Measurements from ENCODE around the gene TMEM184A. TPM values are rescaled to one million over a fixed set of nuclear protein-coding genes. Genes with fewer than 3 reads are reported as not detected.

Gene TMEM184A
- polyA plus RNA-seq, 1 donor from 2014 or later = 0.08 TPM

DNA sequence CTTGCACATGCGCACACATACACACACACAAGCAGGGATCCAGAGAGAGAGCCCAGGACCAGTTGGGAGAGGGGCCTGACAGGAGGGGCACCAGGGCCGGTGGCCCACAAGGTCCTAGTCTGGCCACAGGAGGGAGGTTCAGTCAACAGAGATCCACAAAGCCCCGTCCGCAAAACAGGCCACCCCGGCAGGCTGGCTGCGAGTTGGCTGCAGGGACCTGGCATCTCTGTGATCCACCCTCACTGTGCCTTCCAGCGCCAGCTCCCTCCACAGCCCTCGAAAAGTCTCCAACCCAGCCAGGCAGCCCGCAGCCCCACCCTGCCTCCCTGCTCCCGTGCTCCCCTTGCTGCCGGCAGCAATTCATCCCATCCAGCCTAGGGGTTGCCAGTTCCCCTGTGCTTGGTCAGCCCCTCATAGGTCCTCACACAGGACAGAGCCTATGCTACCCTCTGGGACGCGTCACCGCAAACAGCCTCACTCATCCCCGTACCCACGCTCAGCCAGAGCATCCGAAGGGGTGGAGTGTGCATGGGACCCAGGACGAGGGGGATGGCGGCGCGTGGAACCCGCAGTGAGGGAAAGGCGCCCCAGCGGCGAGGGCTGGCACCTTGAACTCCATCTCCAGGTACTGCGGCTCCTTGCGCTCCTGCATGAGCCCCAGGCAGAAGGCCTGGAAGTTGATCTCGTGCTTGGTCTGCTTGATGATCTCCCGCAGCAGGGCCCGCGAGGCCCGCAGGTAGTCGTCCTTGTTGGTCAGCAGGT, 59.3 kb downstream of the TMEM184A start:
- H3K36me3 Mint-ChIP-seq = peaks cover 5% of the 10 kb centered on the region
- no peaks in the 10 kb centered on the region for H3K27me3 Mint-ChIP-seq
- peaks cover 0 to 5% (median under 1%) of the 10 kb centered on the region in 3 donors for H3K4me1 Mint-ChIP-seq
- no peaks in the 10 kb centered on the region for H3K9me3 Mint-ChIP-seq
- no peak overlapping the region for H3K27ac Mint-ChIP-seq
- H3K4me3 Mint-ChIP-seq = no peak overlapping the region

DNA sequence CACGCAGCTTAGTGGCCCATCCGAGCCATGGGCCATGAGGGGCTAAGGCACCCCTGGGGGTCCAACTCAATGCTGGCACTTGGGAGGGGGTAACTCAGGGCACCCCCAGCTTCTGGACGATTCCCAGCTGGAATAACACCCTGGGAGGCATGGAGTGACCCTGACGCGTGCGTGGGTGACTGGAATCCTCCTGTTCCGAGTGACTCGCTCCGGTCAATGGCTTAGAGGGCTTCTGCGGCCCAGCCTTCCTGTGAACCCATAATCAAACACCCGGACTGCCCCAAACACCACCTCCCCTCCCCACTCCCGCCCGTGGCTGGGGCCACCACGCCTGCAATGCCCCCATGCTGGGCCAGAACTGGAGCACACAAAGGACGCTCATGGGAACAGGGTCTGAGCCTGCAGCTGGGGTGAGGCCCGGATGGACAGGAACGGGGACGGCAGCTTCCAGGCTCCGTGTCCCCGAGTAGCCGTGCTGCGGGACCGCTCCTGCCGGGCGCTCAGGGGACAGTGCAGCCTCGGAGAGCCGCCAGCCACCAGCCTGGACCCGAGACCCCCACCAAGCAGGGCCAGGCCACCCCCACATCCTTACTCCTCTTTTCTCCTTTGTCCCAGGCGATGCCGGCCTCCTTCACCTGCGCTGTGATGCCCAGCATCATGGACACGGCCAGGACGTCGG, 60.3 kb downstream of the TMEM184A start:
- H3K36me3 Mint-ChIP-seq = peaks cover 12% of the 10 kb centered on the region
- H3K4me3 Mint-ChIP-seq = no peak overlapping the region
- no peak overlapping the region for H3K27ac Mint-ChIP-seq
- H3K27me3 Mint-ChIP-seq = no peaks in the 10 kb centered on the region
- H3K4me1 Mint-ChIP-seq = peaks cover 0 to 1% (median 0%) of the 10 kb centered on the region in 3 donors
- no peaks in the 10 kb centered on the region for H3K9me3 Mint-ChIP-seq

DNA sequence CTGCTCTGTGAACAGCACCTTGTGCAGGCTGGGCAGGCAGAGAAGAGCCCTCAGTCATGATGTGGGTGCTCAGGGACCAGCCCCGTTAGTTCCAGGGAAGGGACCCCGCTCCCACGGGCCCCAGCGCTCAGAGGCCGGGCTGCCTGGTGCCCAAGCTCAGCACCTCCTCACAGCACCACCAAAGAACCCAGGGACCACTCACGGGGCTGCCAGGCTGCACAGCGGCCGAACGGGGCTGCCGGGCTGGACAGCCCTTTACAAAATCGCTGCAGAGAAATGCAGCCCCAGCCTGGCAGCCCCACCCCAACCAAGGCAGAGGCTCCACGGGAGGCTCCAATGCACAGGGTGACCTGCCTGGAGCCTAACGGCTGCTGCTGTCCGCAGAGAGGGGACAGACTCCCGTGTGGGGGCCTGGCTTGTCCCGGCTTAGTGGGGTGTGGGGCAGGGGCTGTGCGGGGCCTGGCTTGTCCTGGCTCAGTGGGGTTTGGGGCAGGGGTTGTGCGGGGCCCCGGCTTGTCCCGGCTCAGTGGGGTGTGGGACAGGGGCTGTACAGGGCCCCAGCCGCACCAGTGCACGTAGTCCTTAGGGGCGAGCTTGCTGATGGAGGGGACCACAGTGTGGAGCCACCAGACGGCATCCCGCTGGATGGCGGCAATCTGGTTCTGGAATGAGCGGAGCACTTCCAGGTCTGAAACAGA, 61.0 kb downstream of the TMEM184A start:
- Mint-ChIP-seq H3K36me3 (peaks cover 12% of the 10 kb centered on the region), H3K4me1 (no peaks in the 10 kb centered on the region), H3K27ac (no peak overlapping the region)

DNA sequence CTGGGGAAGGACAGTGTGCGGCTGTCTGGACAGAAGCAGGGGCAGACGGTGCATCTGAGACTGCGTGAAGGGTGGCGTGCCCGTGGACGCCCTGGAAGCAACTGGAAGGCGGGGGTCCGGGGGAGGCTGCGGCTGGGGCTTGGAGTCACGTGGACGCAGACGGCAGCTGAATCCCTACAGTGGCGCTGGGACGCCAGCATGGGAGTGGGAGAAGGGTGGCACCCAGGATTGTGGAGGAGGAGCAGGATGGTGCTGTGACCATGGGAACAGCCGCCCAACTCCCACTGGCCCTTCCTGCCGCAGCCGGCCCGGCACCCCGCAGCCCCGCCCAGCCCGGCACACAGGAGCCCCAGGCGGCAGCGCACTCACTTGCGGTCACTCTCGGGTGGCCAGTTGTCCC, 61.6 kb downstream of the TMEM184A start:
- Mint-ChIP-seq H3K4me3 (no peak overlapping the region), H3K4me1 (no peaks in the 10 kb centered on the region)

More for the DNA sequence above, 61.0 kb downstream of the TMEM184A start:
- no peaks in the 10 kb centered on the region for H3K27me3 Mint-ChIP-seq
- H3K9me3 Mint-ChIP-seq = no peaks in the 10 kb centered on the region
- H3K4me3 Mint-ChIP-seq = no peak overlapping the region

DNA sequence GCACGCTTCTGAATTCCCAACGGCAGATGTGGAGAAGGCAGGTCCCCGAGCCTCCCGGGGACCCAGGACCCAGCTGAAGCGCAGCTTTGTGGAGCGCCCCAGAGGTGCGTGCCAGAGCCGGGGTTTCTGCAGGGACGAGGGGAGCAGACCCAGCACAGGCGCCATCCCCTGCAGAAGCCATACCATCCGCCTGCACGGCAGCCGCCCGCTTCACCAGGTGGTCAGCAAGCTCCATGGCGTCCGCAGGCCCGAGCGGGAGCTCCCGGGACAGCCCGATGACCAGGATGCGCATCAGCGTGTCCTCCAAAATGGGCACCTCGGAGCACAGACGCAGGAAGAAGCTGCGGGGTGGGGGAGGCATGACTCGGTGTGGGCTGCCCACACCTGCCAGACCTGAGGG, 62.4 kb downstream of the TMEM184A start:
- H3K36me3 Mint-ChIP-seq = peaks cover 12% of the 10 kb centered on the region
- H3K27me3 Mint-ChIP-seq = no peaks in the 10 kb centered on the region
- no peak overlapping the region for H3K27ac Mint-ChIP-seq

More for the DNA sequence above, 61.6 kb downstream of the TMEM184A start:
- H3K9me3 Mint-ChIP-seq = no peaks in the 10 kb centered on the region
- H3K27ac Mint-ChIP-seq = no peak overlapping the region
- H3K27me3 Mint-ChIP-seq = no peaks in the 10 kb centered on the region
- H3K36me3 Mint-ChIP-seq = peaks cover 12% of the 10 kb centered on the region

DNA sequence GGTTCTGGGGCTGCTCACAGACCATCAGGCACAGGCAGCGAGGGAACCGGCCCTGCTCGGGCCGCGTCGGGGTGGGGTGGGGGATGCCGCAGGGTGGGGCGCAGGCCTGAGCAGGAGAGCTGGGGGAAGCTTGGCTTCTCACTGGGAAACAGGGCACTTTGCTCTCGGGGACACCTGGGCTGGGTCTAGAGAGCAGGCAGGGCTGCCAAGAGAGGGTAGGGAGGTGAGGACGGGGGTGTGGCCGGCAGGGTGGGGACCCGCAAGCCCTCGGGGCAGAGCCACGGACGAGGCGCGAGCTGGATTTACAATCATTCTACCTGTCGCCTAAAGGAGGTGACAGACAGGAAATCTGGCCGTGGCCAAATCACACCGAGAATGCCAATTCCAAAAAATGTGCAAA, 62.9 kb downstream of the TMEM184A start:
- Mint-ChIP-seq H3K4me3 (no peak overlapping the region), H3K27me3 (no peaks in the 10 kb centered on the region), H3K36me3 (peaks cover 12% of the 10 kb centered on the region), H3K9me3 (no peaks in the 10 kb centered on the region), H3K4me1 (no peaks in the 10 kb centered on the region), H3K27ac (no peak overlapping the region)

More for the DNA sequence above, 62.4 kb downstream of the TMEM184A start:
- Mint-ChIP-seq H3K4me1 (no peaks in the 10 kb centered on the region), H3K9me3 (no peaks in the 10 kb centered on the region), H3K4me3 (no peak overlapping the region)

DNA sequence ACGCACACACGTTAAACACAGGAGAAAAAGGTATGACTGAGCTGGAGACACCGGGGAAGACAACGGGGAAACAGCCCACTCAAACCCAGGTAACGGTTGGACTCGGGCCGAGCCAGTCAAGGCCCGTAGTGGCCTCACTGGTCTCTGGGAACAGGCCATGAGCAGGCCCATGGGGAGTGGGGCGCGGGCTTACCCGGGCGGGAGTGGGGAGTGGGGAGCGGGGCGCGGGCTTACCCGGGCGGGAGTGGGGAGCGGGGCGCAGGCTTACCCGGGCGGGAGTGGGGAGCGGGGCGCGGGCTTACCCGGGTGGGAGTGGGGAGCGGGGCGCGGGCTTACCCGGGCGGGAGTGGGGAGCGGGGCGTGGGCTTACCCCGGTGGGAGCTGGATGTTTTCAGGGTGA, 63.4 kb downstream of the TMEM184A start:
- Mint-ChIP-seq H3K27me3 (no peaks in the 10 kb centered on the region), H3K4me1 (no peaks in the 10 kb centered on the region), H3K4me3 (no peak overlapping the region), H3K9me3 (no peaks in the 10 kb centered on the region), H3K27ac (no peak overlapping the region), H3K36me3 (peaks cover 12% of the 10 kb centered on the region)

Other genes with a start within 250 kb of the TMEM184A start
- not detected for gene MICALL2, start 96.7 kb downstream of the TMEM184A start, polyA plus RNA-seq
- gene INTS1, start 51.8 kb downstream of the TMEM184A start, polyA plus RNA-seq = 23.4 TPM
- 0.81 TPM for gene MAFK, start 25.5 kb downstream of the TMEM184A start, polyA plus RNA-seq
- 42.5 TPM for gene PSMG3, start 13.8 kb upstream of the TMEM184A start, polyA plus RNA-seq
- 0.54 TPM for gene ELFN1, start 114.1 kb upstream of the TMEM184A start, polyA plus RNA-seq

Data from IgD-negative memory B cell (primary cell).